ENCODE measurements around the gene NPIPA1. TPM values are rescaled to one million over a fixed set of nuclear protein-coding genes. Genes with fewer than 3 reads are reported as not detected.
A peak's percentile ranks its signal among the peaks of the same experiment; 100 is the strongest.
"Not testable (repeated sequence)": the region's sequence is repeated elsewhere in the genome, so short reads cannot be mapped to it uniquely, and the experiment has no call there.

NPIPA1 gene
- total and polyA plus RNA-seq, 2 donors (not counting 1 experiment from before 2014, with no cell fraction given), result 53.9 to 140 TPM

- not testable (repeated sequence) for H3K9me3 ChIP-seq (ENCODE audit: control insufficient read depth, insufficient read depth, low read depth, low read length); H3K36me3 ChIP-seq (ENCODE audit: control insufficient read depth, insufficient read depth, low read length); H3K4me3 ChIP-seq (replicated peaks in 1 of 4; ENCODE audit: control extremely low read depth in 1 of 4, insufficient read depth in 1 of 4, low read depth in 3 of 4, low read length in 4 of 4); H2AFZ ChIP-seq (ENCODE audit: low read length); H4K20me1 ChIP-seq (ENCODE audit: control insufficient read depth, extremely low read depth, insufficient read depth, low read length); H3K79me2 ChIP-seq (ENCODE audit: control insufficient read depth, insufficient read depth, low read length); H3K9ac ChIP-seq (ENCODE audit: insufficient read depth, low read length); H3K27me3 ChIP-seq (ENCODE audit: control insufficient read depth, insufficient read depth, low read length); H3K4me1 ChIP-seq (ENCODE audit: control insufficient read depth, extremely low read depth, insufficient read depth, low read length); H3K27ac ChIP-seq (ENCODE audit: insufficient read depth, low read length); H3K4me2 ChIP-seq (ENCODE audit: extremely low read depth, insufficient read depth, low read length)
- DNase-seq (ENCODE audit: low read depth in 2 of 2), result peak in 1 of 2 donors; percentile 2
Observed at GRCh38 chr16:14928064-14928714, 9.1 kb upstream of the NPIPA1 start.

- not testable (repeated sequence) for H3K36me3 ChIP-seq (ENCODE audit: control insufficient read depth, insufficient read depth, low read length); H2AFZ ChIP-seq (ENCODE audit: low read length); DNase-seq (ENCODE audit: low read depth in 2 of 2); H3K9ac ChIP-seq (ENCODE audit: insufficient read depth, low read length); H3K9me3 ChIP-seq (ENCODE audit: control insufficient read depth, insufficient read depth, low read depth, low read length); H3K4me1 ChIP-seq (ENCODE audit: control insufficient read depth, extremely low read depth, insufficient read depth, low read length); H3K27ac ChIP-seq (ENCODE audit: insufficient read depth, low read length); H3K79me2 ChIP-seq (ENCODE audit: control insufficient read depth, insufficient read depth, low read length); H3K4me2 ChIP-seq (ENCODE audit: extremely low read depth, insufficient read depth, low read length); H3K27me3 ChIP-seq (ENCODE audit: control insufficient read depth, insufficient read depth, low read length); H4K20me1 ChIP-seq (ENCODE audit: control insufficient read depth, extremely low read depth, insufficient read depth, low read length); H3K4me3 ChIP-seq (replicated peaks in 1 of 4; ENCODE audit: control extremely low read depth in 1 of 4, insufficient read depth in 1 of 4, low read depth in 3 of 4, low read length in 4 of 4)
Observed at GRCh38 chr16:14929176-14929575, 8.1 kb upstream of the NPIPA1 start.

DNA sequence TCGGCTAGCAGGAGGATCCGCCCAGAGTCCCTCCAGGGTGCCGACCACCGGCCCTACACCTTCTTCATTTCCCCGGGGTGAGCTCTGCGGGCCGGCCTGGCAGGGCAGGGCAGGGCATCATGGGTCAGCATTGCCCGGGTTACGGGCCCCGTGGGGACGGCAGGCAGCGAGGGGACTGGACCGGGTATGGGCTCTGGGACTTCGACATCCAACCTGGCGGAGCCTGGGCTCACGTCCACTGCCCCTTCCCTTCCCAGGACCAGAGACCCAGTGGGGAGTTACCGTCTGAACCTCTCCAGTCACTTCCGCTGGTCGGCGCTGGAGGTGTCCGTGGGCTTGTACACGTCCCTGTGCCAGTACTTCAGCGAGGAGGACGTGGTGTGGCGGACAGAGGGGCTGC is 7.0 kb upstream of the NPIPA1 start:
- not testable (repeated sequence) for H3K79me2 ChIP-seq (ENCODE audit: control insufficient read depth, insufficient read depth, low read length); H3K9ac ChIP-seq (ENCODE audit: insufficient read depth, low read length); H2AFZ ChIP-seq (ENCODE audit: low read length); H3K4me2 ChIP-seq (ENCODE audit: extremely low read depth, insufficient read depth, low read length); H3K36me3 ChIP-seq (ENCODE audit: control insufficient read depth, insufficient read depth, low read length); H3K4me3 ChIP-seq (replicated peaks in 1 of 4; ENCODE audit: control extremely low read depth in 1 of 4, insufficient read depth in 1 of 4, low read depth in 3 of 4, low read length in 4 of 4); H4K20me1 ChIP-seq (ENCODE audit: control insufficient read depth, extremely low read depth, insufficient read depth, low read length); H3K27me3 ChIP-seq (ENCODE audit: control insufficient read depth, insufficient read depth, low read length); H3K9me3 ChIP-seq (ENCODE audit: control insufficient read depth, insufficient read depth, low read depth, low read length); H3K4me1 ChIP-seq (ENCODE audit: control insufficient read depth, extremely low read depth, insufficient read depth, low read length); DNase-seq (ENCODE audit: low read depth in 2 of 2); H3K27ac ChIP-seq (ENCODE audit: insufficient read depth, low read length)

GRCh38 chr16:14930971-14931370 is 6.3 kb upstream of the NPIPA1 start:
- not testable (repeated sequence) for H2AFZ ChIP-seq (ENCODE audit: low read length); H3K4me2 ChIP-seq (ENCODE audit: extremely low read depth, insufficient read depth, low read length); H3K79me2 ChIP-seq (ENCODE audit: control insufficient read depth, insufficient read depth, low read length); H3K4me1 ChIP-seq (ENCODE audit: control insufficient read depth, extremely low read depth, insufficient read depth, low read length); H3K4me3 ChIP-seq (replicated peaks in 1 of 4; ENCODE audit: control extremely low read depth in 1 of 4, insufficient read depth in 1 of 4, low read depth in 3 of 4, low read length in 4 of 4); H3K27ac ChIP-seq (ENCODE audit: insufficient read depth, low read length); H3K9ac ChIP-seq (ENCODE audit: insufficient read depth, low read length); H4K20me1 ChIP-seq (ENCODE audit: control insufficient read depth, extremely low read depth, insufficient read depth, low read length); H3K27me3 ChIP-seq (ENCODE audit: control insufficient read depth, insufficient read depth, low read length); H3K9me3 ChIP-seq (ENCODE audit: control insufficient read depth, insufficient read depth, low read depth, low read length); DNase-seq (ENCODE audit: low read depth in 2 of 2); H3K36me3 ChIP-seq (ENCODE audit: control insufficient read depth, insufficient read depth, low read length)

GRCh38 chr16:14932581-14933375 is 4.5 kb upstream of the NPIPA1 start:
- not testable (repeated sequence) for H3K4me2 ChIP-seq (ENCODE audit: extremely low read depth, insufficient read depth, low read length); H2AFZ ChIP-seq (ENCODE audit: low read length); H3K27ac ChIP-seq (ENCODE audit: insufficient read depth, low read length); H3K27me3 ChIP-seq (ENCODE audit: control insufficient read depth, insufficient read depth, low read length); H4K20me1 ChIP-seq (ENCODE audit: control insufficient read depth, extremely low read depth, insufficient read depth, low read length); H3K36me3 ChIP-seq (ENCODE audit: control insufficient read depth, insufficient read depth, low read length); H3K4me3 ChIP-seq (replicated peaks in 1 of 4; ENCODE audit: control extremely low read depth in 1 of 4, insufficient read depth in 1 of 4, low read depth in 3 of 4, low read length in 4 of 4); H3K9me3 ChIP-seq (ENCODE audit: control insufficient read depth, insufficient read depth, low read depth, low read length); H3K4me1 ChIP-seq (ENCODE audit: control insufficient read depth, extremely low read depth, insufficient read depth, low read length); H3K9ac ChIP-seq (ENCODE audit: insufficient read depth, low read length); DNase-seq (ENCODE audit: low read depth in 2 of 2); H3K79me2 ChIP-seq (ENCODE audit: control insufficient read depth, insufficient read depth, low read length)

DNA sequence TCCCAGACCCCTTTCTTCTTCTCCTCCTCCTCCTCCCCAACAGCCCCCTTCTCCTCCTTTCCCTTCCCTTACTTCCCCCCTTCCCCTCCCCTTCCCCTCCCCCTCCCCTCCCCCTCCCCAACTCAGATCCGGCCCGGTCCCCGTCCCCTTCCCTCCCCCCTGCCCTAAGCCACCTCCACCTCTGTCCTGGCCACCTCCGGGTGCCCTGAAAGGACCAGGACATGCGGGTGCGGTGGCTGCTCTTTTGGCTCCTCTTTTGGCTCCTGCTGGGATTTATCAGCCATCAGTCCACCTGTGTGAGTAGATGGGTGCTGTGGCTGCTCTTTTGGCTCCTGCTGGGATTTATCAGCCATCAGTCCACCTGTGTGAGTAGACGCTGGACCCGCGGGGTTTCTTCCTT is 751 bp downstream of the NPIPA1 start:
- not testable (repeated sequence) for H4K20me1 ChIP-seq (ENCODE audit: control insufficient read depth, extremely low read depth, insufficient read depth, low read length); H2AFZ ChIP-seq (ENCODE audit: low read length); H3K9me3 ChIP-seq (ENCODE audit: control insufficient read depth, insufficient read depth, low read depth, low read length); H3K4me3 ChIP-seq (replicated peaks in 1 of 4; ENCODE audit: control extremely low read depth in 1 of 4, insufficient read depth in 1 of 4, low read depth in 3 of 4, low read length in 4 of 4); H3K4me1 ChIP-seq (ENCODE audit: control insufficient read depth, extremely low read depth, insufficient read depth, low read length); H3K79me2 ChIP-seq (ENCODE audit: control insufficient read depth, insufficient read depth, low read length); H3K27ac ChIP-seq (ENCODE audit: insufficient read depth, low read length); H3K36me3 ChIP-seq (ENCODE audit: control insufficient read depth, insufficient read depth, low read length); H3K4me2 ChIP-seq (ENCODE audit: extremely low read depth, insufficient read depth, low read length); H3K27me3 ChIP-seq (ENCODE audit: control insufficient read depth, insufficient read depth, low read length); DNase-seq (ENCODE audit: low read depth in 2 of 2); H3K9ac ChIP-seq (ENCODE audit: insufficient read depth, low read length)
